ENCODE measurements around the gene NTF4. TPM values are rescaled to one million over a fixed set of nuclear protein-coding genes. Genes with fewer than 3 reads are reported as not detected.

Gene NTF4
- total RNA-seq, 2 experiments from 2014 or later: not detected

GRCh38 chr19:49073514-49074378 lies 9.1 kb upstream of the NTF4 start:
- Mint-ChIP-seq H3K36me3 (ENCODE audit: low read depth) (peaks cover 2% of the 10 kb centered on the region), H3K4me1 (ENCODE audit: low read depth) (peaks cover 7% of the 10 kb centered on the region), H3K9me3 (no peaks in the 10 kb centered on the region), H3K27me3 (peaks cover 54% of the 10 kb centered on the region), H3K27ac (no peak overlapping the region), H3K4me3 (no peak overlapping the region)
- DNase-seq (peak; percentile 46), ATAC-seq (peak; percentile 42)
- POLR2A ChIA-PET: no interaction called here
- no peak for TF ChIP-seq CTCF (IDR thresholded peaks at IDR 0.05)
- intact Hi-C loops (cut with micrococcal nuclease): no loop called here
- CTCF ChIA-PET: interaction anchor here (1.1 to 2.4 kb wide), 3 partner anchors 17 to 33 kb away, joined by 3 to 8 read pairs (median 5); partner anchors contain the start of gene CGB7

GRCh38 chr19:49071860-49072547 lies 7.4 kb upstream of the NTF4 start:
- Mint-ChIP-seq H3K36me3 (ENCODE audit: low read depth) (peaks cover 2% of the 10 kb centered on the region), H3K9me3 (no peaks in the 10 kb centered on the region), H3K4me3 (no peak overlapping the region), H3K27ac (no peak overlapping the region), H3K27me3 (peaks cover 63% of the 10 kb centered on the region), H3K4me1 (ENCODE audit: low read depth) (peaks cover 7% of the 10 kb centered on the region)
- DNase-seq (peak; percentile 31), ATAC-seq (no peak)
- ChIA-PET CTCF (no interaction called here), POLR2A (interaction anchor here (0.5 kb wide), 1 partner anchor 404 kb away, joined by 3 read pairs; no protein-coding TSS in a partner anchor)
- intact Hi-C loops (cut with micrococcal nuclease): no loop called here
- no peak for TF ChIP-seq CTCF (IDR thresholded peaks at IDR 0.05)

GRCh38 chr19:49070416-49070815 lies 5.8 kb upstream of the NTF4 start:
- no peak for DNase-seq
- ChIA-PET POLR2A (interaction anchor here (1.4 kb wide), 1 partner anchor 10 kb away, joined by 3 read pairs; no protein-coding TSS in a partner anchor), CTCF (interaction anchor here (1.1 to 1.8 kb wide), 3 partner anchors 13 to 76 kb away, joined by 3 to 9 read pairs (median 4); partner anchors contain the start of gene CGB7)
- peaks cover 2% of the 10 kb centered on the region for H3K36me3 Mint-ChIP-seq (ENCODE audit: low read depth)
- peaks cover 7% of the 10 kb centered on the region for H3K4me1 Mint-ChIP-seq (ENCODE audit: low read depth)
- peaks cover 72% of the 10 kb centered on the region for H3K27me3 Mint-ChIP-seq
- intact Hi-C loops (cut with micrococcal nuclease): no loop called here
- no peaks in the 10 kb centered on the region for H3K9me3 Mint-ChIP-seq
- no peak overlapping the region for H3K4me3 Mint-ChIP-seq
- H3K27ac Mint-ChIP-seq: no peak overlapping the region
- ATAC-seq: no peak
- TF ChIP-seq CTCF (IDR thresholded peaks at IDR 0.05): no peak

GRCh38 chr19:49069026-49069425 lies 4.4 kb upstream of the NTF4 start:
- H3K4me1 Mint-ChIP-seq (ENCODE audit: low read depth): peaks cover 7% of the 10 kb centered on the region
- CTCF ChIA-PET: interaction anchor here (1.8 kb wide), 1 partner anchor 29 kb away, joined by 9 read pairs; no protein-coding TSS in a partner anchor
- H3K36me3 Mint-ChIP-seq (ENCODE audit: low read depth): peaks cover 2% of the 10 kb centered on the region
- ATAC-seq: no peak
- intact Hi-C loops (cut with micrococcal nuclease): no loop called here
- H3K9me3 Mint-ChIP-seq: no peaks in the 10 kb centered on the region
- peaks cover 65% of the 10 kb centered on the region for H3K27me3 Mint-ChIP-seq
- no peak overlapping the region for H3K4me3 Mint-ChIP-seq
- DNase-seq: no peak
- POLR2A ChIA-PET: interaction anchor here (0.6 to 0.8 kb wide), 2 partner anchors 17 to 21 kb away, joined by 3 read pairs; no protein-coding TSS in a partner anchor
- no peak overlapping the region for H3K27ac Mint-ChIP-seq
- TF ChIP-seq CTCF (IDR thresholded peaks at IDR 0.05): no peak

Data from activated CD8-positive, alpha-beta T cell treated with anti-CD3 and anti-CD28 coated beads for 36 hours (primary cell).